ACHN (cell line): ENCODE measurements around the gene APBB2.
"Not testable (repeated sequence)": the region's sequence is repeated elsewhere in the genome, so short reads cannot be mapped to it uniquely, and the experiment has no call there.

Source experiments
- DNase-seq: peaks from one replicate; pipeline ENCODE4 v3.0.0-alpha.2; 2015
- in situ Hi-C: cut with HindIII; loops from 2 replicates; pipeline ENCODE4 v1.10.0; 2017; ENCODE audit warnings: low sequenced_read_pairs, low pct_ligation_motif_present, low pct_unique_long_range_greater_than_20kb

APBB2 gene

DNA sequence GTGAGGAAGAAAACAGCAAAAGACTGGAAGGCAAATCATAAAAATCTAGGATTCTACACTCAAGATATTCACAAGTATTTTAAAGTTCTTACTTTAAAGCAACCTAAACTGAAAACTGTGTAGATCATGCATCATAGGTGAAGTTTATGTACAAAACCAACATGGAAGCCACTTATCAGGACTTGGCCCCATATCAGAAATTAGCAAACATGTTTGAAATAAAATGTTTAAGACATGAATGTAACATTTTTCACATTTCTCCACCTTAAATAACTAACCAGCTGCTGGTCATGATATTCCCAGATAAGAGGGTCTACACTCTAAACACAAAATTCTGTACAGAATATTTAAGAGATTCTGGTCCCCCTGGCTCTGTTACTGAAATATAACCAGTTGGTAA is 38.5 kb downstream of the APBB2 start:
- no peak for DNase-seq
- in situ Hi-C loops, result no loop called here

DNA sequence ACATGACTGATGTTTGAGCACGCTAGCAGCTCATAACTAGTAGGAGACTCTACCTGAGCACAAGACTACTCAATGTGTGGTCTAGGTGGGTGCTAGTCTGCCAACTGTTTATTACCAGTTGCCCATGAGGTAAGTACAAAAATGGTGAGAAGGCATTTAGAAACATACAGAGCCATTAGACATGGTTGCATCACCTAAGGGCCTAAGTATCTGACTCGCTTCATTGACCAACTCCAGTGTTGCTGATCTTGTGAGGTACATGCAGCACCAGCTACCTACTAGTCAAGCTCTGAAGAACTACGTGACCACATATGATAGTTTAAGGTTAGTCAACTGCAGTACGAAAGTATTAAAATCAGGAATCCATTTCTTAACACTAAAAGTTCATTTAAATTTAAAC is 39.9 kb downstream of the APBB2 start:
- in situ Hi-C loops, result no loop called here
- no peak for DNase-seq

DNA sequence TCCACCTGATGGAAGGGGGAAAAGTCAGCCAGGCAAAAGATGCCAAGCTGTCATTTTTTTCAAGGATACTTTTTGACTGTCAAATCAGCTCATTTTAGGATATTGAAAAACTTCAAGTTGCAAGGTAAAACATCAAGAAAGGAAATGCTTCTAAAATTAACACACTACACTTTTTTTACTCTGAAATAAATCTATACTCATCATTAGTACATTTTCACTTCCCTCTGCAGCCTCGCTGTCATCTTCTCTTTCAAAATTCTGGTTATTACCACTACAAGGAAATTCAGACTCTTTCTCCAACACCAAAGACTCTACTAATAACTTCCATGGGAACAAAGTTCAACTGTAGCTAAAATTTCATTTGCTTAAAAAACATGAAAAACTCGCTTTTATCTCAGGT is 41.6 kb downstream of the APBB2 start:
- in situ Hi-C loops, result no loop called here
- no peak for DNase-seq

DNA sequence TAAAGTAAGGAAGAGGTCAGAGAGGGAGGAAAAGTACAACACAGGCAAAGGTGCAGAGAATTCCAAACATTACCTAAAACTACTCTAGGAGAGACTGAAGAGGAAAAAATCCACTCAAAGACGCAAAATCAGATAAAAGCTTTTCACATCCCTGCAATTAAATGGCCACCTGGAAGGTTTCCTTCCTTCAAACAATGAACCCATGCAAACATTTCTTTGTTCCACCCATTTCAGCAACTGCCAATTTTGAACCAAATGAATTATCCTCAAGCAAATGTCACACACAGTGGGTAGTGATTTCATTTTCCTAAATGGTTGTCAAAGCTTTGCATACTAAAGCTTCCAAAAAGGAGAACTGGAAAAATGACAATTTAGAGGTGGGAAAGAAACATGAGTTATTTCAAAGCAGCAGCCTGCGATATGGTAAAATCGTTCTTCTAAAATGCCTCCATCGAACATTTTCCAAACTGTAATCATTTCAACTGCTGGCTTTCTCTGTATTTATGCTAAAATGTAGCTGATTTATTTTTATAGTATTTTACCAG is 45.0 kb downstream of the APBB2 start:
- DNase-seq, result no peak
- in situ Hi-C loops, result no loop called here

DNA sequence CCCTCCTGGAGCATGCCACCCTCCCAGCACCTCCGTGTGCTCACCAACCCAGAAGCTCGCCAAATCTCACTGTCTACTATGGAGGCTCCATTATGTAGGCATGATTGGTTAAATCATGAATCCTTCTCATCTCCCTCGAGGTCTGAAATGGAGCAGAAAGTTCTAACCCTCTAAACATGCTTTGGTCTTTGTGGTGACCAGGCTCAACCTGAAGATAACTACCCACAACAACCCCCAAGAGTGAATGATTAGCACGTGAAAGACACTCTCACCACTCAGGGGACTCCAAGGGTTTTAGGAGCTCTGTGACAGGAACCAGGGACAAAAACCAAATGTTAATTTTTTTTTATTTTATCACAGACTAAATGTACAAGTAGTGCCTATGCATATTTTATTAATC is 47.2 kb downstream of the APBB2 start:
- in situ Hi-C loops, result no loop called here
- DNase-seq, result no peak

DNA sequence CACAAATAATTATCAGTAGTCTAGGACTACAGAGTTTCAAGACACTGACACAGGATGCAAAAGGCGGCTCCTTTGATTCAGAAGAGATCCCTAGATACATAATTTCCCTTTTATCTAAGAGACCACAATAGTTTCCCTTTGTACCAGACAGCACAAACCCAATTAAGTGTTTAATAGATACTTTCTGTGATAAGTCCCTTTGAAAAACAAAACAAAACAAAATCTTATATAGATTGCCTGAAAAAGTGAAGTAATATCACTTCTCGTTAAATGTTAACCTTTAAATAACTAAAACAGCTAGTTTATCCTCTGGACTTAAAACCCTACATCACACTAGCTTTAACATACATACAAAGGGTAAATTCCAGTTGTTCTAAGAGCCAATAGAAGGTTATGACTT is 49.9 kb downstream of the APBB2 start:
- in situ Hi-C loops, result no loop called here
- no peak for DNase-seq

DNA sequence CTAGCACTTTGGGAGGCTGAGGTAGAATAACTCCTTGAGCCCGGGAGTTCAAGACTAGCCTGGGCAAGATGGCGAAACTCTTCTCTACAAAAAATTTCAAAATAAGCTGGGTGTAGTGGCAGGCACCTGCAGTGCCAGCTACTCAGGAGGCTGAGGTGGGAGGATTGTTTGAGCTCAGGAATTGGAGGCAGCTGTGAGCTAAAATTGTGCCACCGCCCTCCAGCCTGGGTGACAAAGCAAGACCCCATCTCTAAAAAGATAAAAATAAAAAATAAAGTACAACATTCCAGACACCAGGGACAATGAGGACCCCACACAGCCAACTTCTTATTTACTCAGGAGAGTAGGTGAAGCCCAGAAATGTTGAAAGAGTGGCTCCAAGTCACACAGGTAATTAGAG is 53.0 kb downstream of the APBB2 start:
- DNase-seq, result no peak
- in situ Hi-C loops, result no loop called here

DNA sequence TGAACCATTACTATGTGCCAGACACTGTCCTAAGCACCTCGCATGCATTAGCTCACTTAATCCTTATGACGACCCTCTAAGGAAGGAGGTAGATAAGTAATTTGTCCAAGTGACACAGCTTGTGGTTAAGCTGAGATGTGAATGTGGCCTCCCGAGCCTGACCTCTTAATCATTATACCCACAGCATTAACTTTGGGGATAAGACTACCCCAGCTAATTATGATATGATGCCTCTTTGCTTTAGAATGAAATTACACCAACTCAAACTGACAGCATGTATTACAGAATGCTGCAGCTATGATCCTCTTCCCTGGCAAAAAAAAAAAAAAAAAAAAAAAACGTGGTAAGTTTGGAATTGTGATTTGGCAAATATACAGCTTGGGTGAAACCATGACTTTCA is 53.5 kb downstream of the APBB2 start:
- in situ Hi-C loops, result no loop called here

DNA sequence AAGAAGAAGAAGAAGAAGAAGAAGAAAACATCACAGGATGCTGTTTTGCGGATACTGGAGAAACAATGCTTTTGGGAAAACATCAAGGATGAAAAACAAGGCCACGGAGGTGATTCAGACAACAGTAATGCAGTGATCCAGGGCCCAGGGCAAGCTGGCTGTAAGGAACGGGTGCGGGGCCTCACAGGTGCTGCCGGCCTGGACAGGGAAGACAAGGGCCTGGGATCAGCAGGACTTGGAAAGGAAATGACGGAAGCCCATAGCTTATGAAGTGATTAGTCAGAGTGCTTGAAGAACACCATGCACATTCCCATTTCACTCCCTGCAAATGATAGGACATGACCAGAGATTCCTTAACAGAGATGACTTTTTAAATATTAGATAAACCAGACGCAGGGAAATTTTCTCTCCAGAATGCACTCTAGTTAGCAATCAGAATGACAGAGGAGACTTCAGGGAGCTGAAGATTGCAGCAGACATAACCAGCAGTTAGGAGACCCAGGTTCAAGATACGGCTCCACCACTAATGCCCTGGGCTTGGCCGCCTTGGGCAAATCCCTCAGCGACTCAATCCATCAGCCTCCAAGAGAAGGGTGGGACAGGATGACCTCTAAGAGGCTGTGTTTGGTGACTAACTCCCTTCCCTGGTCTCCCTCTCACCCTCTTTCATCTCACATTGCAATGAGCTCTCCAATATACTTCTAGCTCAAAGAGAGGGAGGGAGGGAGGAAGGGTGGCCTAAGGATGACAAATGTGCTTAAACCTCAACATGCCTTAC is 54.1 kb downstream of the APBB2 start:
- in situ Hi-C loops, result no loop called here
- DNase-seq, result peak; percentile 48

More for the DNA sequence above, 53.5 kb downstream of the APBB2 start:
- no peak for DNase-seq

DNA sequence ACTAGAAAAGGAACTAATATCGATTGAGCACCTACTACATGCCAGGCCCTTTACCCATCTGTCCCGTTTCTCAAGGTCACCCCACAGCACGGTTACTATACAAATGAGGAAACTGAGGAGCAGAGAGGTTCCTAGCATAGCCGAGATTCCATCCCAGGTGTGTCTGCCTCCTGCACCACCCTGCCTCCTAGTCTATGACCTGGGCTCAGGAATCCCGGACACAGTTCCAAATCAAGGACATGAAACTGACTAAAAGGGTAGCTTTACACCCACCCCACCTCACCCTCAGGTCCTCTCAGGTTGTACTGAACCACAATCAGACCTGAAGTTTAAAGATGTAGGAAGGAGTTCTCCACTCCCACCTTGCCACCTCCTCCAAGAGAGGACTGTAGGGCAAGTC is 55.6 kb downstream of the APBB2 start:
- DNase-seq, result no peak
- in situ Hi-C loops, result no loop called here

DNA sequence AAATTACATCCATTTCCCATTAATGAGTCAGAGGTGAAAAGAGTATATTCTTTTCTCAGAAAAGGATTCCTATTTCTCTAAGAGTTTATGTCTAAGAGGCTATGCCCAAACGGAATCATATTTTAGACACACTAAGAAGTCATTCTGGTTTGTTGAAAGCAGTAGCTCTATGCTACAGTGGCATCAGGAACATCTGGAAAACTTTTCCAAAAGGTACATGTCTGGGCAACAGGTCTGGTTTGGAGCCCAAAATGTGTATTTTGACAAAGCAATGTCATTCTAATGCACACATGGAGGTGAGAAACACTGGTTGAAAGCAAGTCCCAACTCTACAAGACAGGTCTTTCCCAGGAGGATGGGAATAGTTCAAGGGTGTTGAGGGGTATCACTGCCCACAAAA is 56.1 kb downstream of the APBB2 start:
- in situ Hi-C loops, result no loop called here

DNA sequence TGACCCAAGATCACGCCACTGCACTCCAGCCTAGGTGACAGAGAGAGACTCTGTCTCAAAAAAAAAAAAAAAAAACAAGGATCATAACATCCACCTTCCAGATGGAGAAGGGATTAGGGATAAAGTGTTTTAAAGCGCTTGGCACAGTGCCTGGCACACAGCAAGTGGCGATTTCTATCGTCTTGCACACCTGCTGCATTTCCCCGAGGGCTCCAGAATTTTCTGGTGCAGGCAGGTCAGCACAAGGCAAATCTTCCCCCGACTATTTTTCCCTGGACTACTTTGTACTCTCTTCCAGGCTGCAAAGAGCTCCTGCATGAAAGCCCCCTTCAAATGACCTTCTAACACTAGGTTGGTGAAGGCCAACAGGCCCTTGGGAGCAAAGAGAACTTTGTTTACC is 57.3 kb downstream of the APBB2 start:
- in situ Hi-C loops, result no loop called here
- no peak for DNase-seq

More for the DNA sequence above, 56.1 kb downstream of the APBB2 start:
- no peak for DNase-seq

DNA sequence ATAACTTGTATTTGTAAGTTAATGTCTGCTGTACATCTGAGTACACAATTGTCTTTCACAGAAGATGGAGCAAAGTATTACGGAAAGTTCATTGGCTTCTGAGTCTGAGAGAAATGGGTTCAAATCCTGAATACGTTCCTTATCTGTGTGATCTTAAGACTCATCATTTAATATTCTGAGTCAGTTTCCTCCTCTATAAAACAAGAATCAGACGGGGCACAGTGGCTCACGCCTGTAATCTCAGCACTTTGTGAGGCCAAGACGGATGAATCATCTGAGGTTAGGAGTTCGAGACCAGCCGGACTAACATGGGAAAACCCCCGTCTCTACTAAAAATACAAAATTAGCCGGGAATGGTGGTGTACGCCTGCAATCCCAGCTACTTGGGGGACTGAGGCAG is 57.8 kb downstream of the APBB2 start:
- DNase-seq, result no peak

DNA sequence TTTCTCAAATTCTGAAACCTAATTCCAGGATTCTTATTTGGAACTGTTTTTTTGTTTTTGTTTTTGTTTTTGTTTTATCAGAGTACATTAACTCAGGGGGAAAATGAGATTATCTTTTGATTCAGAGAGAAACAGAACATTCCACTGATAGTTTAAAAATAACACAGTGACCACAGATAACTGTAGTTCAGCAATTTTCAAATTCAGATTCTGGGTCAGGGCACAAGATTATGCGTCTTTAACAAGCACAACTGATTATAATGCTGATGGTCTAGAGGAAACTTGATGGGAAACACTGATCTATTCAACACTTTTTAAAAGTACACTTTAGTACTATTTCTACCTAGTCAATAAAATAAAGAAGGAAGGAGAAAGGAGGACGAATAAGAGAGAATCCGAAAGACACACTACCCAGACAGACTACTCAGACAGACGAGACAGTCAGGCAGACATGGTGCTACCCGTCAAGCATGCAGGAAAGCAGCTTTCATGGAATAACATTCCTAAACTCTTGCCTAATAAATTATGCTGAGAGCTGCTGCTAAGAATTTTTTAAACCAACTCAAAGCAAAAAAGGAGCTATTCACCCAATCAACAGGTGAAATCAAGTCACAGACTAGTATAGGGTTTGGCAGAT is 59.0 kb downstream of the APBB2 start:
- DNase-seq, result peak; percentile 65

More for the DNA sequence above, 57.8 kb downstream of the APBB2 start:
- in situ Hi-C loops, result no loop called here

DNA sequence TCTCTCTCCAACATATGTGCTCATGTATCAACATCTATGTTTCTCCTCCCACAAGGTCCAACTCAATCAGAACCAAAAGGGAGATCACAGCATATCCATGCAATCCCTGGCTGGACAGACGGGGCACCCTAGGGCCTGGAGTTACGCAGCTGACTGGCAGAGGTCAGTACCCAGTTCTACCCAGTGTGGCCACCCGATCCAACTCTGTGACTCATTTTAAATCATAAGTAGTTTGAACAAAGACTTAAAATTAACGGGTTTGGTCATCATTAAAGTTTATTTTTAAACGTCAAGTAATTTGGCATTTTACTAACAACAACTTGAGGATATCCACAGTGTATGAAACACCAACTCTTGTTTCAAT is 59.5 kb downstream of the APBB2 start:
- peak; percentile 75 for DNase-seq
- in situ Hi-C loops, result no loop called here

More for the DNA sequence above, 59.0 kb downstream of the APBB2 start:
- in situ Hi-C loops, result no loop called here

DNA sequence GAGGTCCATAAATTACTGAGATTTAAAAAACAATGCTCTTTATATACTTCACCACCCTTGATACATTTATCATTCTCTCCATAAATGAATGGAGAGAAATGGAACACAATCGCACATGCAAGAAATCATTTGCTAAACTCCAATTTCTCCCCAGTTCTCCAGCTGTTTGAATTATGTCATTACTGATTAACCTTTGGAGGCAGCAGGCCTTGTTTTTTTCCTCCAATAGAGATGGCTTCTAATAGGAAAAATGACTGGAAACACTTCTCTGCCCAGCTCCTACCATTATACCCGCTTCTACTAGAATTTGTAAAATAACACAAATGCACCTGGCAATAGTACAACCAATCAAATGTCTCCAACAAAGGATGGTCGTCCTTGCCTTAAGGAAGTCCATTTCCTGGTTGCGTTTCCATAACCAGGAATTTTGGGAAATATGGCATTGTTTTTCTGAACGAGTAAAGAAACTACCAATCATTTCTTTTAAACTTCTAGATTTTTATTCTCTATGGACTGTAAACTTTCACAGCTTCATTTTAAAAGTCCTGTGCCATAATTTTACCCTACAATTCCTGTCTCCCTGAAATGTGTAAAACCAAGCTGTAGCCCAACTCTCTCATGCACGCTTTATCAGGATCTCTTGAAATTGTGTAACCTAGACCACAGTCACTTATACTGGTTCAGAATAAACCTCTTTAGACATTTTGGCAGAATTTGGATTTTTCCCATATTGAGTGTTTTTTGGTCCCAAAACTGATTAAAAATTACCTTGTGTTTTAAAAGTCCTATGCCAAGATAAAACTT is 60.1 kb downstream of the APBB2 start:
- in situ Hi-C loops, result no loop called here
- no peak for DNase-seq

DNA sequence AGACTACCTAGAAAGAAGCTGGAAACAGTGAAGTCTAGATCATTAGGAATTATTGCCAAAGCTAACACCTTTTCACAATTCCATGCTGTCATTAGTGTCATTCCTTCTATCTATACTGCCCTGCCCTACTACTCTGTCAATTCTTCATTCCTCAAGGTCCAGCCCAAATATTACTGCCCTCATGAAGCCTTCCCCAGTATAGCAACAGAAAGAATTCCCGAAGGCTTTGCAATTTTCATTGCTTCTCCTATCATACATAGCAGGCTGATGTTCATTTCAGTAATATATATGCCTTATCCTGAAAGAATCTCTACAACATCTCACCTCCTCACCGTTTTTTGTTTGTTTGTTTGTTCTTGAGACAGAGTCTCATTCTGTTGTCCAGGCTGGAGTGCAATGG is 63.9 kb downstream of the APBB2 start:
- in situ Hi-C loops, result no loop called here

DNA sequence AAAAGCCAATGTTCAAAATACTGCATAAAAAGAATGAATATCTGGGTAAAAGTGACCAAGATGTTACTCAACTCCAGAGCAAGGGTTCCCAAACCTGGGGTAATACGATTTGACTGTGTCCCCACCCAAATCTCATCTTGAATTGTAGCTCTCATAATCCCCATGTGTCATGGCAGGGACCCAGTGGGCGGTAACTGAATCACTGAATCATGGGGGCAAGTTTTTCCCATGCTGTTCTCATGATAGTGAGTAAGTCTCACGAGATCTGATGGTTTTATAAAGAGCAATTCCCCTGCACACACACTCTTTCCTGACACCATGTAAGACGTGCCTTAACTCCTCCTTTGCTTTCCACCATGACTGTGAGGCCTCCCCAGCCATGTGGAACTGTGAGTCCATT is 64.8 kb downstream of the APBB2 start:
- DNase-seq, in situ Hi-C loops: not testable (repeated sequence)

More for the DNA sequence above, 63.9 kb downstream of the APBB2 start:
- no peak for DNase-seq

DNA sequence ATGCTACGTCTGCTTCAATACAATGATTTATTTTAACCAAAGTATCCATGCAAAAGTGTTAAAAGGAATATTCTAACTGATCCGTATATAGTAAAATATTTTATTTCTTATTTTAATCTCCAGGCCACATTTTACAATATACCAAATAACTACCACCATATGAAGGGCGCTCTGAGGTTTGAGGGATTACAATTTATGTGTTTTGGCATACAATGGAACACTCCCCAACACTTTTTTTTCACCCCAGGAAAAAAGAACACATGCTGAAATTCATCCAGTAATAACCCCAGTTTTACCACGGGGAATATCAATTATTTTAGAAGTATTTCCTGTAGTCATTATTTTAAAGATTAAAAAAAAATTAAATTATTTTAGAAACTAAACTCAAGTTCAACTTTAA is 65.4 kb downstream of the APBB2 start:
- in situ Hi-C loops, result no loop called here
- DNase-seq, result no peak
